Measurements from ENCODE around the gene CRTC3. TPM values are rescaled to one million over a fixed set of nuclear protein-coding genes. Genes with fewer than 3 reads are reported as not detected.
"Not testable (repeated sequence)": the region's sequence is repeated elsewhere in the genome, so short reads cannot be mapped to it uniquely, and the experiment has no call there.

Gene CRTC3
- total RNA-seq, 1 experiment from 2014 or later: 31.1 TPM

DNA sequence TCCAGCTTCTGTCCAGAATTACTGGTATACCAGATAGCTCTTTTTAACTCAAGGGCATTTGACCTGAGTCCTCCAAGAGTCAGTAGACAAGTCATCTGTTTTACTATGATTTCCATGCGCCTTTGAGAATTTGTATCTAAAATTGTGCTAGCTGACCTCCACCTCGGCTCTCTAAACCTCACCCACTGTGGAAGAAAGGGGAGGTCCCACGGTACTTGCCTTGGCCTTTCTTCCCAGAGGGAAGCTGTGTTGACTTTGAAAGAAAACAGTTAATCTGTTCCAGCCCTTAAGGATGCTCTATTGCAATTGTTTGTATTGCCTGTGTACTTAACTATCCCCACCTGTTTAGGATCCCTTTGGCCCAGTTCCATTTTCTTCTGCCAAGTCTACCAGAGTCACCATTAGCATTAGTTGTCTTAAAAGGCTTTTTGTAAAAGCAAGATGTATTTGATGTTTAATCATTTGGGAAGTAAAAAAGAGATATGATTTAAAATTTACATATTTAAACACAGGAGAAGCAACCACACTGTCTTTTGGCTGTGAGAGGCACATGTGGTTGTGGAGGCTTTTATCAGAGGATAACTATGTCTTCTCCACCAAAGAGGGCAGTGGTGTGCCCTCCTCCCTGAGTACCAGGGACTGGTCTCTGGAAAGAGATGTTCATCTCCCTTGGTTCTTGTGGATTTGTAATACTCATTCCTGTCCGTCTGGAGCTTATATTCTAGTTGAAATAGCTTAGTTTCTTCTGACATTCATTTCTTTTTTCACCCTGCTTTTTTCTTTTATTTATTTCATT, 88.8 kb downstream of the CRTC3 start:
- no peak for DNase-seq (ENCODE audit: extremely low read depth, low read depth)

DNA sequence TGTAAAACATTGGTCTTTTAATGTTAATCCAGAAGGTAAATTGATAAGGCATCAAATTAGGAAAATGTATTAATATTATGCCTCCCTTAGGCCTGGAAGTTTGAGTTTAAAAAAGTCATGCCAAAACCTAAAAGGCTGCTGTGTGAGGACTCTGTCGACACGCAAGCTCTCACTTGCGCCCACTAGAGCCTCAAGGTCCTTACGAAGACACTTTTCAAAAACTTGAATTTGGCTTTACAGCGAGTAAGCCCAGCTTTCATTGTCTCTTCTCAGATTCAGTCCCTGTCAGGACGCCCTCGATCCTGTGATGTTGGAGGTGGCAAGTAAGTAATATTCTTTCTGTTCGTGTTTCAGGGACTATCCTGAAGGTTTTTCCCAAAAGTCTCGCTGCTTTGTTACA, 89.7 kb downstream of the CRTC3 start:
- DNase-seq (ENCODE audit: extremely low read depth, low read depth): no peak

DNA sequence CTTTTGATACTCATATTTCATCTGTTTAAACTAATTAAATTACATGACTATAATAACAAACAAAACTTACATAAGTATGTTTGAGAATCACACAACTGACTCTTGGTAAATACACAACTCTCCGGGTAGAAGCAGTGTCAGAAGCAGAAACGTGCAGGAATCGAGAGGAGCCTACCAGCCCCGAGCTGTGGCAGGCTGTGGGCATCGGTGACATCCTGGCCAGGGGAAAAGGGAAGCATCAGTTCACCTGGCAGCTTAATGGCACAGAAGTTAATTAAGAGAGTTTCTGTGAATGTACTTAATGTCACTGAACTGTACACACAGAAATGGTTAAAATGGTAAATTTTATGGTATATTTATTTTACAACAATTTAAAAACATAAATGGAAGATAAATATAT, 90.2 kb downstream of the CRTC3 start:
- DNase-seq (ENCODE audit: extremely low read depth, low read depth): no peak

DNA sequence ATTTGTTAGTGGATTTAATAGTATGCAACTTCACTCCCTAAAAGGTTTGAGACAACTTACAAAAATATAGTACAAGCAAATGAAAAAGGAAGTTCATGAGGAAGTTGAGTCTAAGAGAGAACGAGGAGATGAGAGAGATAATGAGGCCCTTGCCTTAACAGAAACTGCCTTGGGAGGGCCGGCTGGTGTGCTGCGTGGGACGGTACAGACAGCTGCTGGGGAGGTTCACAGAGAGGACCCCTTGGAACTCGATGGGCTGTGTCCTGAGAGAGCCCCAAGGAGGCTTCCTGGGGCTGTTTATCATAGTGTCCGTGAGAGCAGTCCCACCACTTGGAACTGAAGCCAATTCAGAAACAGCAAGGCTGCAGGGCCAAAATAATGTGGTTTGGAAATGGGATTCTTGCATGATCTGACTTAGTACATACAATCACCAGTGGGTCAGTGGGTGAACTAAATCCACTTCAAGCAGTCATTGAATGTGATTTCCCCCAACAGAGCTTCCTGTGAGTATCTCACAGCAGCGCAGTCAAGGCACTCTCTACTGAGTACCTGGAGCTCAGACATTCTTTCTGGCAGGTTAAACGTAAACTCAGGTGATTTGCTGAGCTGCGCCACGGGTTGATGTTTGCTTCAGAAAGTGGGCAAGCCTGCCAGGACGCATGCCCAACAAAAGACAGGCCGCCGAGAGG, 90.8 kb downstream of the CRTC3 start:
- DNase-seq (ENCODE audit: extremely low read depth, low read depth): no peak

DNA sequence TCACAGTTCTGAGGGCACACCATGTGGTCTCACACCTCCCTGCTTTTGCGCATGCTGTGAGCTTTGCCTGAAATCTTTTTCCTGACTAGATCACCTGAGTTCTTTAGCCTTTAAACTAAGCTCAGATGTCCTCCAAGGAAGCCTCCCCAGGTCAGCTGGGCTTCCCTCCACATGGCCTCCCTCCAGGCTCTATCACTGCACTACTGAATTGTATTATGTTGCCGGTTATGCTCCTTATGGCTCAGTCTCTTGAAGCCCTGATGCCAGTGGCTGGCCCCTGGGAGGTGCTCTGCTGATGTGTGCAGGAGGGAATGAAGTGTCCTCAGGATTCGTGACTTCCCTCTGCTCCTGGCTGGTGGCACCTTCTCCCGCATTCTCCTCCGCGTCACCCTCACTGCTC, 94.1 kb downstream of the CRTC3 start:
- no peak for DNase-seq (ENCODE audit: extremely low read depth, low read depth)

DNA sequence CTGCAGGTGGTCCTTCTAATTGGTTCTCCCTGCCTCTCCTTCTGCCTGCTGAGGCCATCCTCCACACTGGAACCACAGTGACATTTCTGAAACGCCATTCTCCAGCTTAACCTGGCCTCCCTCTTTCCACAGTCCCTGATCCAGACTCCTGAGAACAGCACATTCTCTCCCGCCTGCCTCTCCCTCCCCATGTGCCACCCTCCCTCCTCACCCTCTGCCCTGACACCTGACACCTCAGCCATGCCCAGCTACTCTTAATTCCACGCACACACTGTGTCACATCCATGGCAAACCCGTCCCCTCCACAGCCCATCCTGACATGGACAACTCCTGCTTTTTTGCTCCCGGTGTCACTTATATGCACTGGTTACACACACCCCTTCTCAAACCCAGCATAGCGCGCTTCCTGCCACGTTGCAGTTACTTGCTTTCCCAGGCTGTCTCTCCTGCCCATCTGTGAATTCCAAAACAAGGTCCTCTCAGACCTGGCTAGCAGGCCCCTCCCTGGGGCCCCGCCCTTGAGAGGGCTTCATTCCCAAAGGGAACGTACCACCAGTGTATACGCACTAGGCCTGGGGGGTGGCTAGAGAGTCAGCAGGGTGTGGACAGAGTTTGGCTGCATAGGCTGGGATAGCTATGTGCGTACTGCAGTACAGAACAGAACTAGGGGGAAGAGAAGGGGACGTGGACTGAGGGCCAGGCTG, 94.7 kb downstream of the CRTC3 start:
- no peak for DNase-seq (ENCODE audit: extremely low read depth, low read depth)

DNA sequence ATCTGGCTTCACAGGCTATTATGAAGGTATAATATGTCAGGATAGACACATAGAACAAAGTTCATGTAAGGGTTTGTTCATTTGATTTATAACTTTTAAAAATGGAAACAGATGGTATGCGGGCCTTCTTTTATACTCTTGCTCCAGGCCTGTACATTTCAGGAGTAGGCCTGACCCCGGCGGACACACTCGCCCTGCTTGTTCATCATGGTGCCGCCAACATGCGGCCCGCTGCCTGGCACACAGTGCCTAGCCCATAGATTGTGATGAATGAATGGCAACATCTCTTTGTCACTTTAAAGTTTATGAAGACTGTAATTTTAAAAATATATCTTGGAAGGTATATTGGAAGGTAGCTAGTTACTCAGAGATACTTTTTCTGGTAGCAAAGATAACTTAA, 95.3 kb downstream of the CRTC3 start:
- DNase-seq (ENCODE audit: extremely low read depth, low read depth): no peak

DNA sequence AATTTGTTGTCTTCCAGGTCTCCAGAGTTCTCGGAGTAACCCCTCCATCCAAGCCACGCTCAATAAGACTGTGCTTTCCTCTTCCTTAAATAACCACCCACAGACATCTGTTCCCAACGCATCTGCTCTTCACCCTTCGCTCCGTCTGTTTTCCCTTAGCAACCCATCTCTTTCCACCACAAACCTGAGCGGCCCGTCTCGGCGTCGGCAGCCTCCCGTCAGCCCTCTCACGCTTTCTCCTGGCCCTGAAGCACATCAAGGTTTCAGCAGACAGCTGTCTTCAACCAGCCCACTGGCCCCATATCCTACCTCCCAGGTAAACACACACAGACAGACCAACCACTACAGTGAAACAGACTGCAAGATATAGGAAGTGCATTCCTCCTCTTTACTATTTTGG, 99.5 kb downstream of the CRTC3 start:
- no peak for DNase-seq (ENCODE audit: extremely low read depth, low read depth)

DNA sequence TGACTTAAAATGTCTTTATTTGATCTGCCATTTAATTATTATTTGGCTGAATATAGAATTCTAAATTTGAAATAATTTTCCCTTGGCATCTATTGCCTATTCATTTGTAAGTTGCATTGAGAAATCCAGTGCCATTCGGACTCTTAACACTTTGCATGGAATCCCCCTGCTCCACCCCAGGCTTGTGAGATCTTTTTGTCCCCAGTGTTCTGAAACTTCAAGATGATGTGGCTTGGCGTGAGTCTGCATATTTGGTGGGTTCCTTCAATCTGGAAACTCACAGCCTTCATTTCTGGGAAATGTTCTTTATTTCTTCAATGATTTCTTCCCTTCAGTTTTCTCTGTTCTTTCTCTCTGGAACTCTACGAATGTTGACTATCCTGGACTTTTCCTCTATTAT, 103.6 kb downstream of the CRTC3 start:
- no peak for DNase-seq (ENCODE audit: extremely low read depth, low read depth)

DNA sequence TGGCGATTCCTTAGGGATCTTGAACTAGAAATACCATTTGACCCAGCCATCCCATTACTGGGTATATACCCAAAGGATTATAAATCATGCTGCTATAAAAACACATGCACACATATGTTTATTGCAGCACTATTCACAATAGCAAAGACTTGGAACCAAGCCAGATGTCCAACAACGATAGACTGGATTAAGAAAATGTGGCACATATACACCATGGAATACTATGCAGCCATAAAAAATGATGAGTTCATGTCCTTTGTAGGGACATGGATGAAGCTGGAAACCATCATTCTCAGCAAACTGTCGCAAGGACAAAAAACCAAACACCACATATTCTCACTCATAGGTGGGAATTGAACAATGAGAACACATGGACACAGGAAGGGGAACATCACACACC, 107.3 kb downstream of the CRTC3 start:
- DNase-seq (ENCODE audit: extremely low read depth, low read depth): not testable (repeated sequence)

DNA sequence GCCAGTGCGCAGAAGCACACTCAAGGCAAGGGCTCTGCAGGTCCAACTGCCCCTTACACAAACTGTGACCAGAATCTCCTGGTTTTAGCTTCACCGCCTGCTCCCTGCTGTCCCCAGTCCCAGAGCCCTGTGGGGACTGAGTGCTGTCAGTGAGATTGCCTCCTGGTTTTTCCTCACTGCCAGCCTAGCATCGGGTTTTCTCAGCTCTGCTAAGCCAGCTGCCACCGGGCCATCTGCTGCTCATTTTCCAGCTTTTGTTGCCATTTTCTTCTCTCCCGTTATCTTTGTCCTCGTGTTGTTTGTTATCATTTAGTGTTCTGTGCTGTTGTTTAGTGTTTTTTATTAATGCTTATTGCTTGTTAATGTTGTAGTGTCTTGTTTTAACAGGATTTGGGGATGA, 108.0 kb downstream of the CRTC3 start:
- DNase-seq (ENCODE audit: extremely low read depth, low read depth): no peak

DNA sequence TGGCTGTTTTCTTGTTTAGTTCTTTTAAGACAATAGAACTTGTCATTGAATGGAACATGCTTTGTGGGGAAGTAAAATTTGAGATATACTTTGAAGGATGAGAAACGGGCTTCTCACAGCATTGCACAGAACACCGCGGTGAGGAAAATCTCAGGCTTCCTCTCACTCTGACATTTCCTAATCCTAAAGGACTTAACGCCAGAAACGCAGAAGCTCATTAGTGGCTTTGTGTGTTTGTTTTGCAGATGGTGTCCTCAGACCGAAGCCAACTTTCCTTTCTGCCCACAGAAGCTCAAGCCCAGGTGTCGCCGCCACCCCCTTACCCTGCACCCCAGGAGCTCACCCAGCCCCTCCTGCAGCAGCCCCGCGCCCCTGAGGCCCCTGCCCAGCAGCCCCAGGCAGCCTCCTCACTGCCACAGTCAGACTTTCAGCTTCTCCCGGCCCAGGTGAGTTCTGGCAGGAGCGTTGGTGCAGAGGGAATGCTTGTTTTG, 108.5 kb downstream of the CRTC3 start:
- no peak for DNase-seq (ENCODE audit: extremely low read depth, low read depth)

DNA sequence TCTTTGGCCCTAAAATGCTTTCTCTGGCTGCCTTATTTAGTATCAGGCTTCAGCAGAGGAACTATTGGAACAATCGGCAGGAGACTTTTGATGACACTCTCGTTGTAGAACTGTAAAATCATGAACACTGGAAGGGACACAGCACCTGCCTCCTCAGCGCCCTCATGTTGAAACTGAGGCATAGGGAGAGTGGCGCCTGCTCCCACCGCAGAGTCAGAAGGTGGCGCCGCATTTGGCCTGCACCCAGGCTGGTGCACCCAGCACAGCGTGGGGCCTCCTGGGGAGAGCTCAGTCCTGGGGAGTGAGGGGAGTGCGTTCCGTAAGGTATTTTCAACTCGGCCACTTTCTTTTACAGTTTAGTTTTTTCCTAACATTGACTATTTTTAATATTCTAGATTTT, 109.2 kb downstream of the CRTC3 start:
- DNase-seq (ENCODE audit: extremely low read depth, low read depth): no peak

DNA sequence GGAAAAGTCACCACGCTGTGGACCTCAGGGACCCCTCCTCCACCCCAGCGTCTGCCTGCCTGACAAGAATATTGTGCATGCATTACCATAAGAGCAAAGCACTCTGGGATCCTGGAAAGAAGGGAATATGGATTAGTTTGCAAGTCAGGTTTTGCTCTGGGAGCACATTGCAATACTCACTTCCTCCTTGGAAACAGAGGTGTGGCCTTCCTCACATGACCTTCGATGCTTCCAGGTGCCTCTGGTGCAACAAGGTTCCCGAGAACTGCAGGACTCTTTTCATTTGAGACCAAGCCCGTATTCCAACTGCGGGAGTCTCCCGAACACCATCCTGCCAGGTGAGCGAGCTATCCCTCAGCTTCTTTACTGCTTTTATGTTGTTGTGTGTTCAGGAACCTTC, 111.1 kb downstream of the CRTC3 start:
- DNase-seq (ENCODE audit: extremely low read depth, low read depth): no peak

DNA sequence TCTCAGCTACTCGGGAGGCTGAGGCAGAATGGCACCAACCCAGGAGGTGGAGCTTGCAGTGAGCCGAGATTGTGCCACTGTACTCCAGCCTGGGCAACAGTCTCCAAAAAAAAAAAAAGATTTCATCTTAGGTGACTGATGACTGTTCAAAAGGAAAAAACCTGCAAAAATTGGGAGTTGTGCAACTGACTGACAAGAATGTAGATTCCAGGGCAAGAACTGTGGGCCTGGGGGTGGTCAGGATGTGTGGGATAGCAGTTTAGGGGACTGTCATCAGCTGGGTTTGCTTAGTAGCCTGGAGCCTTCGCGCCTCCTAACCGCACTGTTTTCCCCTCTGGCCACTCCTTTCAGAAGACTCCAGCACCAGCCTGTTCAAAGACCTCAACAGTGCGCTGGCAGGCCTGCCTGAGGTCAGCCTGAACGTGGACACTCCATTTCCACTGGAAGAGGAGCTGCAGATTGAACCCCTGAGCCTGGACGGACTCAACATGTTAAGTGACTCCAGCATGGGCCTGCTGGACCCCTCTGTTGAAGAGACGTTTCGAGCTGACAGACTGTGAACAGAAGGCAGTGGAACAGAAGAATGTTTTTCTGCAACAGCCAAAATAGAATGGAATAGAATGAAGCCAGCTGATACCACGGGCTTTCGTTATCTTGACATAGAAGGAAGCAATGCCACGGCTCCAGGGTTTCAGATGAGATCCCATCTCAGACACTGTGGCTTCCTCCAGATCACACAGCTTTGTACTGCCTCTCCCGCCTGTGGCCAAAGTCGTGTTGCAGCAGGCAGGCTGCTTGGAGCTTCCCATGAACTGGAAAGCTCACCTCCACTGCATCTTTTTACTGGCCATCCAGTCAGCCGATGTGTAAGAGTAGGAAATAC, 112.1 kb downstream of the CRTC3 start:
- no peak for DNase-seq (ENCODE audit: extremely low read depth, low read depth)

DNA sequence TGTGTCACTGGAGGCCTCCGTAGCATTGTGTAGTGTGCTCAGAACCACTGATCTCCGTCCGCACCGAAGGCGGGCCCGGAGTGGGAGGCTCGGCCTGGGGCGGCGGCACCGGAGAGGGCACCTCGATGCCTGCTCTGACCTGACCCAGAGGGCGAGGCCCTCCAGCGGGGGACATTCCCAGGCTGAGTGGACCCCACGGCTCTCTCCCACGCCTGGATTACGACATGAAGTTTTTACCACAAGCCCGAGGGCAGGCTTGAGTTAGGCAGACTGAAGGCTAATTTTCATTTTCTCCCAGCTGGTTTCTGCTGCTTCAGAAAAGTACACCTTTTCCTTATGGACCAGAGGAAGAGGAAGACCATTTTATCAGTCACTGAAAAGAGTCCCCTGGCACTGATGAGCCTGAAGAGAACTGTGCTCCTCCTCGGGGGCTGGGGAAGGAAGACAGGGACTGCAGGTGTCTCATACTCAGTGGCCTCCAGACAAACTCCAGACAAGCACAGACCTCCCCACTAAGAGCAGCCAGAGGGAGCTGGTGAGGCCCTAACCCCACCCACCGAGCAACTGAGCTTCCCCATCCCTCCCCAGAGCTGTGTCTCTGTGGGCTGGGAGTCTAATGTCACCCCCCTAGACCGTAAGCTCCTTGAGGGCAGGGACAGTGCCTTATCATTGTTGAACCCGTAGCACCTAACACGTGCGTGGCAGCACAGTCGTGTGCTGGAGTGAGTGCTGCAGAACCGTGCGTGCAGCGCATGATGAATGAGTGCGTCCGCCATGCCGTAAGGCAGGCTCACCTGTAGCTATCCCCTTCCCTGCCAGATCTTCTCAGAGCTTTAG, 113.0 kb downstream of the CRTC3 start:
- DNase-seq (ENCODE audit: extremely low read depth, low read depth): no peak

DNA sequence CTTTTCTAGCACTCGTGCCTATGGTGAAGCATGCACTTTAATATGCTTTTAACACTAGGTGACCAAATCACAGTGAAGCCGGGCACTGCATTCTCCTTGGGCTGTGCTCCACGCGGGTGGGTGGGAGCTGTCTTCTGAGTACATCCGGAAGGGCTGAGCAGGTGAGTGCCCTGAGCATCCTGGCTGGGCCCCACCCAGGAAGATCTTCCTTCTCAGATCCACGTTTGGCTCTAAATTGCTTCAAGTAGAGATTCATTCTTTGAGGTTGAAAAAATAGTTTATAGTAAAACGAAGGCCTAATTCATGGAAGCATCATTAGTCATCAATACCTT, 113.5 kb downstream of the CRTC3 start:
- DNase-seq (ENCODE audit: extremely low read depth, low read depth): no peak

DNA sequence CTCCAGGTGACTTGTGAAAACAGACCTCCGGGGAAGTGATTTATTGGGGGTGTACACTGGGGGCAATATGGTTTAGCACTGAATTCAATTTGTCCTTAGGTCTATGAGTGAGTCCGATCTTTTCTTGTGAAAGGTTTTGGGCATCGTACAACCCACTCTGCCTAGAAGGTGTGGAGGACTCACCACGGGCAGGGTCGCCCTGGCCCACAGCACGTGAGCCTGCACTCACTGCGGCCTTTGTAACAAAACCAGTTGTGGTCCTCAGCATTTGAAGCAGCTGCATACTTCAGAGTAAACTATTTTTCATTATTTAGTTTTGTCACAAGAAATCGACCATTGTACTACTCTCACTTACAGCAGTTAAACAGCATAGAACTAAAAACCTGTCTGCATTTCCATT, 114.8 kb downstream of the CRTC3 start:
- DNase-seq (ENCODE audit: extremely low read depth, low read depth): no peak

DNA sequence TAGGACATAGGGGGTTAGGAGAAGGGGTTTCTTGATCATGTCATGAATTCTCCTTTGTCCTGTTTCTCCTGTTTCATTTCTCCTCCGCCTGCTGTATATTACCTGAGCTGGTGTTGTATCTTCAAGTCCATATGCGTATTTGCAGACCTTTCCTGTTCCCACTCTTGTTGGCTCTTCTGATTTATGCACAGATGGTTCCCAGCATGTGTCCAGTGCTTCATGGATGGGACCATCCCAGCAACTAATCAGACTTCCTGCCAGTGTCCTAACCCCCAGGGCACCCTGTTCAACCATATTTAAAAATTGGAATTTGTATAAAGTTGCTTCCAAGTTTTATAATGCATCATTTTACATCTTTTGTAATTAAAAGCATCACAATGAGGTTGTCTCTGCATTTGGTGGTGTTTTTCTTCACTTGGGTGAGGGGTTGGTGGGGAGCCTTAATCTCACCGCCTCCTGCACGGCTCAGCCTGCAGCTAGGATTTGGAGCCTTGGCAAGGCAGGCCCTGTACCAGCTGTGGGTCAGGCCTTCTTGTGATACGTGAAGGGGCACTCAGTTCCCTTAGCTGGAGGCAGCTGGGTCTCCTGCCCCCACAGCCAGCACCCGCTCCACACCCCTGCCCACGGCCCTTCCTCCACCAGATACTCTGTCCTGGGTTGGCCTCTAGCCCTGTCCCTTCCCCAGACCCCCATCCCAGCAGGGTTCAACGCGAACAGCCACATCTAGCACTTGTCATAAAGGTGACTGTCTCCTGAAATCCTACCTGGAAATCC, 115.4 kb downstream of the CRTC3 start:
- DNase-seq (ENCODE audit: extremely low read depth, low read depth): no peak

All from NCI-H460 (cell line).